NOMO-1 treated with dmso at 0.1 percent for 144 hours (cell line): ENCODE data around the gene TNF.
A peak's percentile ranks its signal among the peaks of the same experiment; 100 is the strongest.

Source experiments
- DNase-seq: peaks from one replicate; lab custom pipeline; 2025; ENCODE audit not compliant: unreplicated experiment; lab: John Stamatoyannopoulos, UW

Gene TNF

DNA sequence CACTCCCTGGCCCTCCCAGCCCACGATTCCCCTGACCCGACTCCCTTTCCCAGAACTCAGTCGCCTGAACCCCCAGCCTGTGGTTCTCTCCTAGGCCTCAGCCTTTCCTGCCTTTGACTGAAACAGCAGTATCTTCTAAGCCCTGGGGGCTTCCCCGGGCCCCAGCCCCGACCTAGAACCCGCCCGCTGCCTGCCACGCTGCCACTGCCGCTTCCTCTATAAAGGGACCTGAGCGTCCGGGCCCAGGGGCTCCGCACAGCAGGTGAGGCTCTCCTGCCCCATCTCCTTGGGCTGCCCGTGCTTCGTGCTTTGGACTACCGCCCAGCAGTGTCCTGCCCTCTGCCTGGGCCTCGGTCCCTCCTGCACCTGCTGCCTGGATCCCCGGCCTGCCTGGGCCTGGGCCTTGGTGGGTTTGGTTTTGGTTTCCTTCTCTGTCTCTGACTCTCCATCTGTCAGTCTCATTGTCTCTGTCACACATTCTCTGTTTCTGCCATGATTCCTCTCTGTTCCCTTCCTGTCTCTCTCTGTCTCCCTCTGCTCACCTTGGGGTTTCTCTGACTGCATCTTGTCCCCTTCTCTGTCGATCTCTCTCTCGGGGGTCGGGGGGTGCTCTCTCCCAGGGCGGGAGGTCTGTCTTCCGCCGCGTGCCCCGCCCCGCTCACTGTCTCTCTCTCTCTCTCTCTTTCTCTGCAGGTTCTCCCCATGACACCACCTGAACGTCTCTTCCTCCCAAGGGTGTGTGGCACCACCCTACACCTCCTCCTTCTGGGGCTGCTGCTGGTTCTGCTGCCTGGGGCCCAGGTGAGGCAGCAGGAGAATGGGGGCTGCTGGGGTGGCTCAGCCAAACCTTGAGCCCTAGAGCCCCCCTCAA, 3.1 kb upstream of the TNF start, which contains the start of gene LTA:
Gene LTA, plus strand, starts transcription at position 249 of the 871 bp plus-strand sequence. Its CDS starts 454 bp downstream, at position 703.
- no peak for DNase-seq

DNA sequence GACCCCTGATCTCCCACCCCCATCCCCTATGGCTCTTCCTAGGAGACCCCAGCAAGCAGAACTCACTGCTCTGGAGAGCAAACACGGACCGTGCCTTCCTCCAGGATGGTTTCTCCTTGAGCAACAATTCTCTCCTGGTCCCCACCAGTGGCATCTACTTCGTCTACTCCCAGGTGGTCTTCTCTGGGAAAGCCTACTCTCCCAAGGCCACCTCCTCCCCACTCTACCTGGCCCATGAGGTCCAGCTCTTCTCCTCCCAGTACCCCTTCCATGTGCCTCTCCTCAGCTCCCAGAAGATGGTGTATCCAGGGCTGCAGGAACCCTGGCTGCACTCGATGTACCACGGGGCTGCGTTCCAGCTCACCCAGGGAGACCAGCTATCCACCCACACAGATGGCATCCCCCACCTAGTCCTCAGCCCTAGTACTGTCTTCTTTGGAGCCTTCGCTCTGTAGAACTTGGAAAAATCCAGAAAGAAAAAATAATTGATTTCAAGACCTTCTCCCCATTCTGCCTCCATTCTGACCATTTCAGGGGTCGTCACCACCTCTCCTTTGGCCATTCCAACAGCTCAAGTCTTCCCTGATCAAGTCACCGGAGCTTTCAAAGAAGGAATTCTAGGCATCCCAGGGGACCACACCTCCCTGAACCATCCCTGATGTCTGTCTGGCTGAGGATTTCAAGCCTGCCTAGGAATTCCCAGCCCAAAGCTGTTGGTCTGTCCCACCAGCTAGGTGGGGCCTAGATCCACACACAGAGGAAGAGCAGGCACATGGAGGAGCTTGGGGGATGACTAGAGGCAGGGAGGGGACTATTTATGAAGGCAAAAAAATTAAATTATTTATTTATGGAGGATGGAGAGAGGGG, 1.9 kb upstream of the TNF start:
- no peak for DNase-seq

DNA sequence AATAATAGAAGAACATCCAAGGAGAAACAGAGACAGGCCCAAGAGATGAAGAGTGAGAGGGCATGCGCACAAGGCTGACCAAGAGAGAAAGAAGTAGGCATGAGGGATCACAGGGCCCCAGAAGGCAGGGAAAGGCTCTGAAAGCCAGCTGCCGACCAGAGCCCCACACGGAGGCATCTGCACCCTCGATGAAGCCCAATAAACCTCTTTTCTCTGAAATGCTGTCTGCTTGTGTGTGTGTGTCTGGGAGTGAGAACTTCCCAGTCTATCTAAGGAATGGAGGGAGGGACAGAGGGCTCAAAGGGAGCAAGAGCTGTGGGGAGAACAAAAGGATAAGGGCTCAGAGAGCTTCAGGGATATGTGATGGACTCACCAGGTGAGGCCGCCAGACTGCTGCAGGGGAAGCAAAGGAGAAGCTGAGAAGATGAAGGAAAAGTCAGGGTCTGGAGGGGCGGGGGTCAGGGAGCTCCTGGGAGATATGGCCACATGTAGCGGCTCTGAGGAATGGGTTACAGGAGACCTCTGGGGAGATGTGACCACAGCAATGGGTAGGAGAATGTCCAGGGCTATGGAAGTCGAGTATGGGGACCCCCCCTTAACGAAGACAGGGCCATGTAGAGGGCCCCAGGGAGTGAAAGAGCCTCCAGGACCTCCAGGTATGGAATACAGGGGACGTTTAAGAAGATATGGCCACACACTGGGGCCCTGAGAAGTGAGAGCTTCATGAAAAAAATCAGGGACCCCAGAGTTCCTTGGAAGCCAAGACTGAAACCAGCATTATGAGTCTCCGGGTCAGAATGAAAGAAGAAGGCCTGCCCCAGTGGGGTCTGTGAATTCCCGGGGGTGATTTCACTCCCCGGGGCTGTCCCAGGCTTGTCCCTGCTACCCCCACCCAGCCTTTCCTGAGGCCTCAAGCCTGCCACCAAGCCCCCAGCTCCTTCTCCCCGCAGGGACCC, 981 bp upstream of the TNF start:
- DNase-seq: no peak

DNA sequence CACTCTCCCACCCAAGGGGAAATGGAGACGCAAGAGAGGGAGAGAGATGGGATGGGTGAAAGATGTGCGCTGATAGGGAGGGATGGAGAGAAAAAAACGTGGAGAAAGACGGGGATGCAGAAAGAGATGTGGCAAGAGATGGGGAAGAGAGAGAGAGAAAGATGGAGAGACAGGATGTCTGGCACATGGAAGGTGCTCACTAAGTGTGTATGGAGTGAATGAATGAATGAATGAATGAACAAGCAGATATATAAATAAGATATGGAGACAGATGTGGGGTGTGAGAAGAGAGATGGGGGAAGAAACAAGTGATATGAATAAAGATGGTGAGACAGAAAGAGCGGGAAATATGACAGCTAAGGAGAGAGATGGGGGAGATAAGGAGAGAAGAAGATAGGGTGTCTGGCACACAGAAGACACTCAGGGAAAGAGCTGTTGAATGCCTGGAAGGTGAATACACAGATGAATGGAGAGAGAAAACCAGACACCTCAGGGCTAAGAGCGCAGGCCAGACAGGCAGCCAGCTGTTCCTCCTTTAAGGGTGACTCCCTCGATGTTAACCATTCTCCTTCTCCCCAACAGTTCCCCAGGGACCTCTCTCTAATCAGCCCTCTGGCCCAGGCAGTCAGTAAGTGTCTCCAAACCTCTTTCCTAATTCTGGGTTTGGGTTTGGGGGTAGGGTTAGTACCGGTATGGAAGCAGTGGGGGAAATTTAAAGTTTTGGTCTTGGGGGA, 754 bp downstream of the TNF start:
- DNase-seq: no peak

DNA sequence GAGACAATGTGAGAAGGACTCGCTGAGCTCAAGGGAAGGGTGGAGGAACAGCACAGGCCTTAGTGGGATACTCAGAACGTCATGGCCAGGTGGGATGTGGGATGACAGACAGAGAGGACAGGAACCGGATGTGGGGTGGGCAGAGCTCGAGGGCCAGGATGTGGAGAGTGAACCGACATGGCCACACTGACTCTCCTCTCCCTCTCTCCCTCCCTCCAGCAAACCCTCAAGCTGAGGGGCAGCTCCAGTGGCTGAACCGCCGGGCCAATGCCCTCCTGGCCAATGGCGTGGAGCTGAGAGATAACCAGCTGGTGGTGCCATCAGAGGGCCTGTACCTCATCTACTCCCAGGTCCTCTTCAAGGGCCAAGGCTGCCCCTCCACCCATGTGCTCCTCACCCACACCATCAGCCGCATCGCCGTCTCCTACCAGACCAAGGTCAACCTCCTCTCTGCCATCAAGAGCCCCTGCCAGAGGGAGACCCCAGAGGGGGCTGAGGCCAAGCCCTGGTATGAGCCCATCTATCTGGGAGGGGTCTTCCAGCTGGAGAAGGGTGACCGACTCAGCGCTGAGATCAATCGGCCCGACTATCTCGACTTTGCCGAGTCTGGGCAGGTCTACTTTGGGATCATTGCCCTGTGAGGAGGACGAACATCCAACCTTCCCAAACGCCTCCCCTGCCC, 1.7 kb downstream of the TNF start:
- no peak for DNase-seq

DNA sequence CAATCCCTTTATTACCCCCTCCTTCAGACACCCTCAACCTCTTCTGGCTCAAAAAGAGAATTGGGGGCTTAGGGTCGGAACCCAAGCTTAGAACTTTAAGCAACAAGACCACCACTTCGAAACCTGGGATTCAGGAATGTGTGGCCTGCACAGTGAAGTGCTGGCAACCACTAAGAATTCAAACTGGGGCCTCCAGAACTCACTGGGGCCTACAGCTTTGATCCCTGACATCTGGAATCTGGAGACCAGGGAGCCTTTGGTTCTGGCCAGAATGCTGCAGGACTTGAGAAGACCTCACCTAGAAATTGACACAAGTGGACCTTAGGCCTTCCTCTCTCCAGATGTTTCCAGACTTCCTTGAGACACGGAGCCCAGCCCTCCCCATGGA, 2.2 kb downstream of the TNF start:
- no peak for DNase-seq

DNA sequence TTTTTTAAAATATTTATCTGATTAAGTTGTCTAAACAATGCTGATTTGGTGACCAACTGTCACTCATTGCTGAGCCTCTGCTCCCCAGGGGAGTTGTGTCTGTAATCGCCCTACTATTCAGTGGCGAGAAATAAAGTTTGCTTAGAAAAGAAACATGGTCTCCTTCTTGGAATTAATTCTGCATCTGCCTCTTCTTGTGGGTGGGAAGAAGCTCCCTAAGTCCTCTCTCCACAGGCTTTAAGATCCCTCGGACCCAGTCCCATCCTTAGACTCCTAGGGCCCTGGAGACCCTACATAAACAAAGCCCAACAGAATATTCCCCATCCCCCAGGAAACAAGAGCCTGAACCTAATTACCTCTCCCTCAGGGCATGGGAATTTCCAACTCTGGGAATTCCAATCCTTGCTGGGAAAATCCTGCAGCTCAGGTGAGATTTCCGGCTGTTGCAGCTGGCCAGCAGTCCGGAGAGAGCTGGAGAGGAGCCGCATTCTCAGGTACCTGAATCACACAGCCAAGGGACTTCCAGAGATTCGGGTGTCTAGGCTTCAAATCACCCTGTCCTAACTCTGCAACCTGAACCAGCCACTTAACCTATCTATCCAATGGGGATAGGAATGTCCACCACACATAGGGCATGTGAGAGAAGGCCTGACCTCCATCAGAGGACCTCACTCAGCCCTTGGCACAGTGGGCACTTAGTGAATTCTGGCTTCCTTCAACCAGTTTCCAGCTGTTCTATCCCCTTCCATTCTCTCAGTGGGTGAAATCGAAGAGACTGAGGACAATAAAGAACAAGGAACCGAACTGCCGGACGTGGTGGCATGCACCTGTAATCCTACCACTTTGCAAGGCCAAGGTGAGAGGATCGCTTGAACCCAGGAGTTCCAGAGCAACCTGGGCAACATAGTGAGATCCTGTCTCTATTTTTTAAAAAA, 3.1 kb downstream of the TNF start:
- no peak for DNase-seq

DNA sequence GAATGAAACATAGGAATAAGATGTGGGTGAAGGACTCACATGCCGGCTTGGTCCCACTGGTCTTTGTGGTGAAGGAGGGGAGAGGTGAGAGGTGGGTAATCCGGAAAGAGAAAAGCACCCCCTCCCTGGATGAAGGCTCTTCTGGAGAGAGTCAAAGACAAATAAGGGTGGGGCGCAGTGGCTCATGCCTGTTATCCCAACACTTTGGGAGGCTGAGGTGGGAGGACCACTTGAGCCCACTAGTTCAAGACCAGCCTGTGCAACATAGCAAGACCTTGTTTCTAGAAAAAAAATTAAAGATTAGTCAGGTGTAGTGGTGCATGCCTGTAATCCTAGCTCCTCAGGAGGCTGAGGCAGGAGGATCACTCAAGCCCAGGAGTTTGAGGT, 3.7 kb downstream of the TNF start:
- no peak for DNase-seq

DNA sequence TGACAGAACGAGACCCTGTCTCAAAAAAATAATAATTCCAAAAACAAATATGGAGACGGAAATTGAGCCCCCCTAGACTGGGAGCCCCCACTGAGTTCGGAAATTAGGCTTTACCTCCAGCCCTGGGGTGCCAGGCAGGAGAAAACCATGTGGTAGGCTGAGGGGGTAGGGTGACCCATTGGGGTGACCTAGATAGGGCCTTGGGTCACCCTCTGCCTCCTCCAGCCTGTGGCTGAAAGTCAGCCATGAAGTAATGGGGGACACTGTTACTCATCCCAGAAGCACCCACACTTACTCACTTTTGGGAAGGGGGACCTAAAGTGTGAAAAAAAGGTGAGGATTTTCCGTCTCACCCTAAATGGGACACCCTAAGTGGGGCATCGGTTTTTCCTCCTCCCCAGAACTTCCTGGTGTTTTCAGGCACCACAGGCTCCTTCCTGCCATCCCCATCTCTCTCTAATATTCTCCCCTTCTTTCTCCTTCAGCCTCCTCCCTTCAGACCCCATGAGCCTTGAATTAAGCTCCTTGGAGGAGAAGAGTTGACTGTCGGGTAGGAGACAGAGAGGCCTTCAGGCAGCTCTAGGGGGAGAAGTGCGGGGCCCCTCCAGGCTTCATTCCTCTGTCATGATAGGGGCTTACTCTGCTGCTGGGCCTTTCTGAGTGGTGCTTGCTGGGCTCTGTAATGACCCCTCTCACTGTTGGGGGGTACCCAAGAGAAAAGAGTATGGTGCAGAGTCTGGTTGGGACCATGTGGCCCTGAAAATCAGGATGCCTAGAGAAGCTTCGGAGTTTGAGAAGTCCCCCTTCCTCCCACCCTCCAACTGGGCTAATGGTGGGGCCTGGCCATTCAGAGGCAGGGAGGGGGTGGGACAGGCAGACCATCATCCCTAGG, 4.4 kb downstream of the TNF start:
- DNase-seq: no peak

DNA sequence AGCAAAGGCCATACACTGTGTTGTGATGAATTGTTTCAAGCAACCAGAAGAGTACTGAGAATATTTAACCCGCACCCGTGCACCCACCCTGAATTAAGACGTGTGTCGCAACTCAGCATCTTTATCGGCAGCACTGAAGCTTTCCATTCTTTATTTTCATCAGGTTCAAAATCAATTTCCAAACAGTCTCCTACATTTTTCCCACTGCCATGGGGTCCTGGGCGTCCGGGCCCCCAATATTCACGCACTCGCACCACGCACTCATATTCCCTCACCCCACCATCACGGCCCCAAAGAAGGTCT, 5.0 kb downstream of the TNF start:
- DNase-seq: no peak

DNA sequence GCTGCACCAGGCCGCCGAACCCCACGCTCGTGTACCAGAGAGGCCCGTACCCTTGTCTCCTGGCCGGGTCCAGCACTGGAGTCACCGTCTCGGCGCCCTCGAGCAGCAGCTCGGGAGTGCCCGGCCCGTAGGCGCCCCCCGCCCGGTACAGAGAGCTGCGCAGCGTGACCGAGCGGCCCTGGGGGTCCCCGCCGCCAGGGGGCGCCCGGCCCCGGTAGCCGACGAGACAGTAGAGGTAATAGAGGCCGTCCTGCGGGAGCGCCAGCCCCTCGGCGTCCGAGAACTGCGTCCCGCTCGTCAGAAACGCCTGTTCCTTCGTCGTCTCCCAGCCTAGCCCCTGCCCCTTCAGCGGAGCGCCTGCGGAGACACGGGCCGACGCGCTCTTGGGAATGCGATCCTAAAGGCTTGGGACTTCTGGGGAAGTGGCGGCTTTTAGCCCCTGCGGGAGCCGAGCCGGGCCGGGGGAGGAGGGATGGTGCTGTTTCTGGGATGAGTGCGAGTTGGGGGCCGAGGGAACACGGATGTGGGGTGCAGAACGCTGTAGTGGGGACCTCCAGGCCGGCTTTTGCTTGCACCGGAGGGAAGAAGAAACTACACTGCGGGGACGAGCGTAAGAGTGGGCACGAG, 5.6 kb downstream of the TNF start:
- DNase-seq: peak; percentile 74

DNA sequence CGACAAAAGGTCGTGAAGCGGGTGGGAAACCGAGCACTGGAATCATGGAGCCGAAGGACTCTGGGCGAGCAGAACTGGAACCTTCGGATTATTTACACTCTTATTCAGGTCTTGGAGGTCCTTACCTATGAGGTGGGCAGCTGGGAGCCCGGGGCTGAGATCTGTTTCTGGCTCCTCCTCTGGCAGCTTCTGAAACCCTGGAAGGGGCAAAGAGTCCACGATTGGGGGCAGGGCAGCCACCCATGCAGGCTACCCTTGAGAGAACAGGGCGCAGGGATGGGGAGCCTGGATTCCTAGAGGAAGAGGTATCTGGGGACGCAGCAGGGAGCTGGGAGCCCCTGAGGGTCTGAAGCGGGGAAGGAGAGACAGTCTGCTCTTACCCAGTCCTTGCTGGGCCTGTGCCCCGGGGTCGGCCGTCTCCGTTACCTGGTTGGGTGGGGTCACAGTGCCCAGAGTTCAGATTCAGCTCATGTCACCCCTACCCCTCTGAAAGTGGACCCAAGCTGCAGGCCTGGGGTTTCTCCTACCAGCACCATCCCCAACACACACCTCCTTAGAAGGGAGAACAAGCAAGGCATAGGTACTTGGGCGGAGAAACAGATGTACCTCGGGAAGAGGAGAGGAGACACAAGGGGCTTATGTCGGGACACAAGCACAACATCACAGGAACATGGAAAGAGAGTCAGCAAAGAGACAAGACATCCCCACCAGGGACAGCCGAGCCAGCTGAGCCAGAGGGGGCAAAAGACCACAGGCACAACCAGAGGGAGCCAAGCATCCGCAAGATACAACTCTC, 6.3 kb downstream of the TNF start:
- no peak for DNase-seq

DNA sequence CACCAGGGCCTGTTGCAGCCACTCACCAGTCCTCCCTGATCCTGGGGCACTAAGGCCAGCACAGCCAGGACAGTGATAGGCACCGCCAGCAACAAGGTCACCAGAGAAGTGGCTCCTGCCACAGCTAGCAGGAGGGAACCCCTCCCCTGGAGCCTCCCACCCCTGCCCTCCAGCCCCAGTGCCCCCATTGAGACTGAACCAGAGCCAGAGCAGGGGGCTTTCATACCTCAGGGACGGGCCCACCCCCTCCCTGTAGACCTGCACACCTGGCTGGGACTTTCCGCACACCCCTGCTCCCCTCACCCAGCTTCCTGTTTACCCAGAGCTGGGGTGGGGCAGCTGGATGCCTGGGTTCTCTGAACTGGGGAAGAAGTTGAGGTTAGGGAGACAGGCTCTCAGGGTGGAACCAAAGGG, 6.9 kb downstream of the TNF start, which contains the start of gene LTB:
Gene LTB, minus strand, starts transcription at position 195 of the 414 bp plus-strand sequence. Its CDS starts 7 bp downstream, at position 188.
- DNase-seq: no peak

DNA sequence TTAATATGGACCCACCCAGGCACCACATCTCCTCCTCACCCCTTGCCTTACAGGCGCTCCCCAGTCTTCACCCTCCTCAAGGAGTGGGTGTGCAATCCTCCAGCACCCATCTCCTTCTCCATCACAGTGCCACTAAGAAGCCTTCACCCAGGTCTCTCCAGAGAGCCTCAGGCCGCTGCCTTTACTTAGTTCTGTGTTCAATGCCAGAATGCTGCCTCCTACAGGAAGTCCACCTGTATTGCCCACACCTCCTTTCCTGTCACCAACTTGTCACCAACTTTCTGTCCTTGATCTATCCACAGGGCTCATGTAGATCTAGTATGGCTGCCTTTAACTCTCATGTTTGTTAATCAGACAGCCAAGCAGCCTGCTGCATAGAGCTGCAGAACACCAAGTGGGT, 10.1 kb downstream of the TNF start:
- DNase-seq: peak; percentile 59

DNA sequence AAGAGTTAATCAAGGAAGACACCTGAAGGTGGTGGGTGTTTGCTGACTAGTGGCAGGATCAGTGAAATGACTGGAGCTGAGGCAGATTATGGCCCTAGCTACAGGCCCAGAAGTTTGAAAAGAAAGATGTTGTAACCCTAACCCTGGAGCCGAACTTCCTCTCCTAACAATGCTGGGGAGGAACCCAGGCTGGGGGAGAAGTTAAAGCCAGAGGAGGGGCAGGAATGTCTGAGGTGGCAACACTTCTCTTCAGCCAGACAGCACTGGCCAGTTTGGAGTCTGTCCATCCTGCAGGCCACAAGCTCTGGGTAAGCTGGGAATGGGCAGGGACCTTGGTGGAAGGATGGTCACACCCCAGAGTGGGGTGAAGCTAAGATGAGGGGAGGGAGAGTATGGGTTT, 10.6 kb downstream of the TNF start, which contains the start of gene LST1:
Gene LST1, plus strand, starts transcription at position 270 of the 400 bp plus-strand sequence. CDS start 1,023 bp downstream, outside the sequence.
- DNase-seq: peak; percentile 89

DNA sequence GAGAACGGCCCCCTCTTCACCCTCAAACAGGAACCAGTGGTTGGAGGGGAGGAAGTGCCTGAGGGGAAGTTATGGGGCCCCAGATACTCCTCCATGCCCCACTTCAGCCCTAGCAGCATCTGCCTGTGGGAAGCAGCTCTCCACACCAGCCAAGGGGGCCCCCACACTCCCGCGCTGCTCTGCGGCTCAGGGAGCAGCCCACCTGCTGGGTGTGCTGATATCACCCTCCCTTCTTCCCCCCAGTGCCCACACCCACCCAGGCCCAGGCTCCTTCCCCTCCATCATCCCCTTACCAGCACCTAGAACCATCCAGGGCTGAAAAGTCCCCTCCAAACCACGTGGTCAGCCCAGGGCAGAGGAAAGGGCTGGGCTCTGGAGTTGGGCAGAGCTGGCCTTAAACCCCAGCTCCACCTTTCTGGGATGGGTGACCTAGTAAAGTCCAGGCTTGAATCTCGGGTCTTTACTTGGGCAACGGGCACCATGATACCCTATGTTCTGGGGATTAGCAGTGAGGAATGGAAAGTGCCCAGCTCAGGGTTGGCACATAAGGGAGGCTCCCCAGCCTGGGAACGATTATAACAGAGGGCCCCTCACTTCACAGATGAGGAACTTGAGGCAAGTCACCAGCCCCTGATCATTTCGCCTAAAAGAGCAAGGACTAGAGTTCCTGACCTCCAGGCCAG, 11.4 kb downstream of the TNF start:
- peak; percentile 85 for DNase-seq
